Measurements from ENCODE around the gene CDX1.
A peak's percentile ranks its signal among the peaks of the same experiment; 100 is the strongest.

The CDX1 gene

DNA sequence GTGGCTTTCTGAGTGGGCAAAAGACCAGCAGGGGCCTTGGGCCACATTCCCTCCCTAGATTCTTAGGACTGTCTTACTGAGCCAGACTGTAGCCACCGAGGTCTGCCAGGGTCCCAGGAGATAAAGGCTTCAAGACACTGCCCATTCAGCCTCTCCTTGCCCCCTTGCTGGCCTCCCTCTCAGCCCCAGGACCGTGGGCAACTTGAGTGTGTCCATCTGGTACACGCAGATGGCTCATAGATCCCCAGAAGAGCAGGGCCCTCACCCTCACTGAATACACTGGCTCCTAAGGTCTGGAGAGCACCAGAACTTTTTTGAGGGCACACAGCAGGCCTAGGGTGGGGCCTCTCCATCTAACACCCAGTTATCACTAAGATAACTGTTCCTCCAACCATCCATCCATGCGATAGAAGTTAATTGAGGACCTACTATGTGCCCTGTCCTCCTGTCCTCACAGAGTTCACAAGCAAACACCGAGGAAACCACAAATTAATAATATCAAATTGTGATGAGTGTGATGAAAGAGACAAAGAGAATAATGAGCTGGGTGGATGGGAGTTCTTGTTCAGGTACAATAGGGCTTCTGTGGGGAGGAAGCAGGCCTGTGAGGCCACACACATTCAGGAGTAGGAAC, 6.0 kb upstream of the CDX1 start:
- in situ Hi-C loops (cut with HindIII; ENCODE audit: low pct_ligation_motif_present, low sequenced_read_pairs): loop anchor here (5.0 kb wide), 1 partner anchor 72 kb away; no protein-coding TSS in a partner anchor
- no peak for DNase-seq
- H3K27ac ChIP-seq: peak overlapping the region; percentile 80
- no peak for TF ChIP-seq CTCF (IDR thresholded peaks at IDR 0.05; ENCODE audit: low read depth, low read length, missing control alignments)
- H3K4me3 ChIP-seq (ENCODE audit: low read depth, low read length): no peak overlapping the region
- H3K27me3 ChIP-seq (replicated peaks): no peaks in the 10 kb centered on the region
- no peaks in the 10 kb centered on the region for H3K36me3 ChIP-seq (replicated peaks)

DNA sequence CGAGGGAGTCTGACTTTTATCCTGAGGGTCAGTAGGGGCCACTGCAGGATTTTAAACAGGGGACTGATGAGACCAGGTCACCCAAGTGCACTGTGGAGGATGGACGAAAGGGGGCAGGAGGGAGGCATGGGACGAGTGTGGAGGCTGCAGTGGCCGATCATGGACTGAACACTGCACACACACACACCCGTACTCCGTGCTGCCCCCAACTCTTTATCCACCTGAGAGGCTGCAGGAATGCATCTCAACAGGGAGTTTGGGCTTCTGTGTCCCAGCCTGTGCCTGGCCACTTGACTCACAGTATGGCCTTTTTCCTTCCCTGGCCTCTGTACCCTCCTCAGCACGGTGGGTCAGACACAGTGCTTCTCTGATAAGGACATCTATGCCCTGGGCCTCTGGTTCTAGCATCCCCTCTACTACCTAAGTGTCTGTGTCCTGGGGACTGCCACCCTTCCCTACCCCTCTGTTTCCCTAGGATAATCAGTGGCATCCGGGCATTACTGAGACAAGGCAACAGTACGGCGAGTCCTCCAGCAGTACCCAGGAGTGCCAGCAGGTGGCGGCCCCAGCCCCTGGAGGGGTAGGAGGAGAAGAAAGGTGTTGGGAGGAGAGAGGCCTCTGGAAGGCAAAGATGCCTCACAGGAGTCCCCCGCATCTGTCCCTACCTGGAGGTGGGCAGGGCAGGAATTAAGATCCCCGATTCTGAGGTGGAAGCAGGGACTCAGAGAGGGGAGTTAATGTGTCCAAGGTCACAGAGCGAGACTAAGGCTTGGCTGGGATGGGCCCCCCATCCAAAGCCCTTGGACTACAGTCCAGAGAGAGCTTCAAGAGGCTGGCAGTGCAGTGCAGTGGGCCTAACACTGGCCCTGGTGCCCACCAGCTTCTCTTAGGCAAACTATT, 5.1 kb upstream of the CDX1 start:
- Histone ChIP-seq H3K4me3 (ENCODE audit: low read depth, low read length) (no peak overlapping the region), H3K27me3 (replicated peaks) (no peaks in the 10 kb centered on the region), H3K27ac (peak overlapping the region; percentile 80), H3K36me3 (replicated peaks) (no peaks in the 10 kb centered on the region)
- peak; percentile 77 for DNase-seq
- TF ChIP-seq CTCF (IDR thresholded peaks at IDR 0.05; ENCODE audit: low read depth, low read length, missing control alignments): peak; percentile 98
- in situ Hi-C loops (cut with HindIII; ENCODE audit: low pct_ligation_motif_present, low sequenced_read_pairs): loop anchor here (5.0 kb wide), 1 partner anchor 71 kb away; no protein-coding TSS in a partner anchor

DNA sequence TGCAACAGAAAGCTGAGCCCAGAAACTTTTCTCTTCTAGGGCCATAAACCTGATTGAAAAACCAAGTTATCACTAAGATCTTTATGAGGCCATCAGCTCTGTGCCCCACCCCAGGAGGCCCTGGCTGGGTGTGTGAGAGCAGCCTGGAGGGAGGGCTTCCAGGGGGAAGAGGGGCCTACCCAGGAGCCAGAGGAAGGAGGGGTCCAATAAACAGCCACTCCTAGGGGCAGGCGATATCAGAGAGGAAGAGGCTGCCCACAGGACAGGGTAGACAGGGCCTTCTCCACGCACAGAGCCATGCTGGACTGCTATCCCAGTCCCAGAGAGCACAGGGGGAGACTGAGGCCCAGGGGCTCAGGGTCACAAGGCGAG, 4.5 kb upstream of the CDX1 start:
- in situ Hi-C loops (cut with HindIII; ENCODE audit: low pct_ligation_motif_present, low sequenced_read_pairs): loop anchor here (5.0 kb wide), 1 partner anchor 70 kb away; no protein-coding TSS in a partner anchor
- H3K27me3 ChIP-seq (replicated peaks): no peaks in the 10 kb centered on the region
- DNase-seq: no peak
- H3K36me3 ChIP-seq (replicated peaks): no peaks in the 10 kb centered on the region
- no peak for TF ChIP-seq CTCF (IDR thresholded peaks at IDR 0.05; ENCODE audit: low read depth, low read length, missing control alignments)
- H3K4me3 ChIP-seq (ENCODE audit: low read depth, low read length): no peak overlapping the region
- H3K27ac ChIP-seq: no peak overlapping the region

DNA sequence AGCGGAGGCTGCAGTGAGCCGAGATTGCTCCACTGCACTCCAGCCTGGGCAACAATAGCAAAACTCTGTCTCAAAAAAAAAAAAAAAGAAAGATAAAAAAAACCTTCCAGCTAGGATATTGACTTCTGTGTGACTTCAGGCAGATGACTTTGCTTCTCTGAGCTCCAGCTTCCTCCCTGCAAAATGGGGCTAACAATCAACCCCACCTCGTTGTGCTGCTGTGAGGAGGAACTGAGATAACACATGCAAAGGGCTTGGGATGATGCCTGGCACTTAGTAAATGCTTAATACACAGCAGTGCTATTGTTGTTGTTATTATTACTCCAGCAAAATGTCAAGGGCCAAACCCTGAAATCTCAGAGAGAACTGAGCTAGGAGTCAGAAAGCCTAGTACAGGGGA, 3.5 kb upstream of the CDX1 start:
- in situ Hi-C loops (cut with HindIII; ENCODE audit: low pct_ligation_motif_present, low sequenced_read_pairs): loop anchor here (5.0 kb wide), 1 partner anchor 69 kb away; no protein-coding TSS in a partner anchor
- H3K27me3 ChIP-seq (replicated peaks): no peaks in the 10 kb centered on the region

DNA sequence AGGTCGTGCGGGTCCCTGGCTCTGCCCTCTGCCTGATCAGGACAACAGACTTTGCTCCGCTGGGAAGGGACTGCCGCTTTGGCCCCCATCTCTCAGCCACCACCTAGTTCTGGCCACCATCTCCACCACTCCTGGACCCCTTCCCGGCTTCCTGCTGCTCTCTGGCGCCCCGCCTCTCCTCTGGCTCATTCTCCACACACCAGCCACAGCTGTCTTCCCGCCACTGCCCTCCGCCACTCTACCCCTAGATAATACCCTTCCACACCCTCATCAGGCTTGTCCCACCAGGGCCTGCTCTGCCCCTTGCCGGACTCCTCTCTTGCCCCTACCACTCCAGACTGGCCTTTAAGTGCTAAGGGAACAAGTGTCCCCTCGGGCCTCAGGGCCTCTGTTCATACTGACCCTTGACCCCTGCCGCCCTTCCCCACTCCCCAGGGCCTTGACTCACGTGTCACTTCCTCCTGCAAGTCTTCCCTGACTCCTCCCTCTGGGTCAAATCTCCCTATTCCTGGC, 3.0 kb upstream of the CDX1 start:
- TF ChIP-seq CTCF (IDR thresholded peaks at IDR 0.05; ENCODE audit: low read depth, low read length, missing control alignments): peak; percentile 43
- Histone ChIP-seq H3K27ac (no peak overlapping the region), H3K27me3 (replicated peaks) (no peaks in the 10 kb centered on the region), H3K4me3 (ENCODE audit: low read depth, low read length) (no peak overlapping the region), H3K36me3 (replicated peaks) (no peaks in the 10 kb centered on the region)
- in situ Hi-C loops (cut with HindIII; ENCODE audit: low pct_ligation_motif_present, low sequenced_read_pairs): loop anchor here (5.0 kb wide), 1 partner anchor 69 kb away; no protein-coding TSS in a partner anchor
- DNase-seq: no peak

More for the DNA sequence above, 3.5 kb upstream of the CDX1 start:
- Histone ChIP-seq H3K36me3 (replicated peaks) (no peaks in the 10 kb centered on the region), H3K4me3 (ENCODE audit: low read depth, low read length) (no peak overlapping the region), H3K27ac (no peak overlapping the region)
- no peak for DNase-seq
- TF ChIP-seq CTCF (IDR thresholded peaks at IDR 0.05; ENCODE audit: low read depth, low read length, missing control alignments): no peak

Measured in brain microvascular endothelial cell (primary cell).